Activated naive CD8-positive, alpha-beta T cell treated with anti-CD3 and anti-CD28 coated beads, Interleukin-2, amount 50 U/mL, for 16 hours (primary cell): ENCODE results near the gene SIPA1L3.

Source experiments
- DNase-seq: peaks from one replicate; pipeline ENCODE4 v3.0.0-alpha.2; 2020; ENCODE audit warnings: low read depth, low spot score

The SIPA1L3 gene

DNA sequence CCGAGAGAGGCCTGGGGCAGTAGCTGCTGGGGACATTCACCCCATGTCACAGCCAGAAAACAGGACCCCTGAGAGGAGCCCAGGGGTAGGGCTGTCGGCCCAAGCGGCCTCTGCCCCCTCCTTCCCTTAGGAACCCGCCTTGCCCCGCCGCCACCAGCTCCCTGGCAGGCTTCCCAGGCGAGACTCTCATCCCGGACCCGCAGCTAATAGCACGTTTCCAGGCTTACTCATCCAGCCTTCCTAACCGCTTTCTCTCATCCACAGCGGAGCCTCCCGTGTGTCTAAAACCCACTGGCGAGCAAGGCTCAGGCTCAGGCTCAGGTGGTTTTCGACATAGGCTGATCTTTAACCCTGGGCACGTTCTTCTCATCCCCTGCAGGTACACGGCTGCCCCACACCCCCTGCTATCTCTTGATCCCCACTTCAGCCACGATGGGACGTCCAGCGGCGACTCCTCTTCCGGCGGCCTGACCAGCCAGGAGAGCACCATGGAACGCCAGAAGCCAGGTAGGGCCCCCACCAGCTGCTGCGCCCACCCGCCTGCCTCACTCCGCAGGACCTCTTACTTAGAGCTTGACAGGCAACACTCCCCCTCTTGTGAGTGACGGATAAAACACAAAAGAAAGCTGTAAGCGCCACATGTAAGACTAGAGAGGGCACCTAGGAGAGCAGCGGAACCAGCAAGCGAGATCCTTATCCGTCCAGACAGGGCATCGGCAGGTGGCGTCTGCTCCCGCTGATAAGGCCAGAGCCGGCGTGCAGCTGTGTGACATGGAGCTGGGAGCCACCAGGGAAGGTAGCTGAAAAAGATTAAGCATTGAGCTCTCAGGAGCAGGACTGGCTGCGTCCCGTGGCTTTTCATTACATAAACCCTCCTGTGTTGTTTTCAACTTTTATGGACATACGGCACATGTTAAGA is 245.7 kb downstream of the SIPA1L3 start:
- DNase-seq: no peak

DNA sequence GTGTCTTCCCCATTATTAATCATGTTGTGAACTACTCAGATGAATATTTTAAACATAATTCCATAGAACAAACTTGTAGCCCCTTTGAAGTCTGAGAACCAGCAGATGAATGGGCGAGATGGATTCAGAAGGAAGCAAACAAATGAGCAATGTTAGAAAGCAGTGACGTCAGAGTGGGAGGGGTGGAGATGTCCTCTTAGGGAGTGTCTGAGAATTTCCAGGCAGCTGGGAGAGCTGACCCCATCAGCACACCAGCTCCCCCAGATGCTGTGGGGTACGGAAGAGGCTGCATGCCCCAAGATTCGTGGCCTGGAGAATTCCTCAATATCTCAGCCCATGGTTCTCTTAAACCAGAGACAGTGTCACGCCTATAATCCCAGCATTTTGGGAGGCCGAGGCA is 248.4 kb downstream of the SIPA1L3 start:
- DNase-seq: no peak

GRCh38 chr19:38158730-38159129 is 251.7 kb downstream of the SIPA1L3 start:
- no peak for DNase-seq

DNA sequence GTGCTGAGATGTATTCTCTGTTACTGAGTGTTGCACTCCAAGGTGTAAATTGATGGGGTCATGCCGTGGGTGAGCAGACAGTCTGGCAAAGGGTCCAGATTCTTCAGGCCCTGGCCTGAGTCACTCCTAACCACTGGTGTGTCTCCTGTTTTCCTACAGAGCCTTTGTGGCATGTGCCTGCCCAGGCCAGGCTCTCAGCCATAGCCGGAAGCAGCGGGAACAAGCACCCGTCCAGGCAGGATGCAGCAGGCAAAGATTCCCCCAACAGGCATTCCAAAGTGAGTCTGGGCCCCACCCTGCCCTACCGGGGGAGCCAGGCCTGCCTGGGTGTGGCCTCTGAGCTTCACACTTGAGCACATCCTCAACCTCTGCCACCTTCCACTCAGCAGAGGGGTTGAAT is 255.1 kb downstream of the SIPA1L3 start:
- no peak for DNase-seq

- DNase-seq: no peak
These were observed 255.6 kb downstream of the SIPA1L3 start for GRCh38 chr19:38162632-38163031.

DNA sequence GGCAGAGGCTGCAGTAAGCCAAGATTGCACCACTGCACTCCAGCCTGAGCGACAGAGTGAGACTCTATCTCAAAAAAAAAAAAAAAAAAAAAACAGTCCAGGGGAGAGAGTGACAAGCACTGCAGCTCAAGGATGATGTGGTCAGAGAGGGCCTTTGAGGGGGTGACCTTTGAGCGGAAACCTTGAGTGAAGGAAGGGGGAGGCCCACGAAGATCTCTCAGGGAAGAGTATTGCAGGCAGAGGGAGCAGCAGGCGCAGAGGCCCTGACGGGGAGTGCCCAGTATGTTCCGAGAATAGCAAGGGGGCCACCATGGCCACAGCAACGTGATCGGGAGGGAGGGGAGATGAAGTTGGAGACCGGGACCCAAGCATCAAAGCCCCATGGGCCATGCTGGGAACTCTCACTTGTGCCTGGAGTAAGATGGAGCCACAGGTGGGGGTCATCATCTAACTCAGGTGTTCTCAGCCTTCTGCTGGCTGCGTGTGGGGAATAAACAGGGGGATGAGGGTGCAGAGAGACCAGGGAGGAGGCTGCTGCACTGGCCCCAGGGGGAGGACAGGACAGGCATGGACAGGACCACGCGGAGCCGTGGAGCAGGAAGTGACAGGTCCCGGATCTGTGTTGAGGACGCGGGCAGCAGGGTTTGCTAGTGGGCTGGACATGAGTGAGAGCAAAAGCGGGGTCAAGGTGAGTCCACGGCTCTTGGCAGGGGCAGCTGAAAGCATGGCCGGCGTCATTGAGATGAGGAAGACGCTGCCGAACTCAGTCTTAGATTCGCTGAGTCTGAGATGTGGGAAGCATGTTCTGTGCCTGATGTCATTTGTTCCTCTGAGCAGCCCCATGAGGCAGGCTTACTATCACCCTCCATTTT is 256.6 kb downstream of the SIPA1L3 start:
- no peak for DNase-seq

- DNase-seq: no peak
These were observed 257.5 kb downstream of the SIPA1L3 start for GRCh38 chr19:38164526-38164925.

- no peak for DNase-seq
These were observed 258.3 kb downstream of the SIPA1L3 start for GRCh38 chr19:38165335-38165734.

GRCh38 chr19:38168637-38169036 is 261.6 kb downstream of the SIPA1L3 start:
- DNase-seq: no peak

GRCh38 chr19:38170334-38170733 is 263.3 kb downstream of the SIPA1L3 start:
- no peak for DNase-seq

DNA sequence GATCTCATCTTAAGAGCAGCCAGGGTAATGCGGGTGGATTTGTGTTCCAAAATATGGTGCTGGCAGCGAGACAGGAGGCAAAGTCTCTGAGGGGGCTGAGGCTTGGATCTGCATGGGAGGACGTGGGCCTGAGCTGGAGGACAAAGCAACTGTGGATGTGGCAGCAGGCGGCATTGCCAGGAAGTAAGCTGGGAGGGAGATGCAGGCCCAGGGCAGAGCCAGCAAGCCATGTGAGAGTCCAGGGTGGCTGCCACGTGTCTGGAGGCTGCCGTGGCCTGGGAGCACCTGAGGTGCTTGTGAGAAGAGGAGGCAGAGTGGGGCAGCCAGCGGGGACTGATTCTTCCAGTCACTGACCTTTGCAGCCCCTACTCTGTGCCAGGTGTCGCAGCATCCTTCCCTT is 265.0 kb downstream of the SIPA1L3 start:
- DNase-seq: no peak

DNA sequence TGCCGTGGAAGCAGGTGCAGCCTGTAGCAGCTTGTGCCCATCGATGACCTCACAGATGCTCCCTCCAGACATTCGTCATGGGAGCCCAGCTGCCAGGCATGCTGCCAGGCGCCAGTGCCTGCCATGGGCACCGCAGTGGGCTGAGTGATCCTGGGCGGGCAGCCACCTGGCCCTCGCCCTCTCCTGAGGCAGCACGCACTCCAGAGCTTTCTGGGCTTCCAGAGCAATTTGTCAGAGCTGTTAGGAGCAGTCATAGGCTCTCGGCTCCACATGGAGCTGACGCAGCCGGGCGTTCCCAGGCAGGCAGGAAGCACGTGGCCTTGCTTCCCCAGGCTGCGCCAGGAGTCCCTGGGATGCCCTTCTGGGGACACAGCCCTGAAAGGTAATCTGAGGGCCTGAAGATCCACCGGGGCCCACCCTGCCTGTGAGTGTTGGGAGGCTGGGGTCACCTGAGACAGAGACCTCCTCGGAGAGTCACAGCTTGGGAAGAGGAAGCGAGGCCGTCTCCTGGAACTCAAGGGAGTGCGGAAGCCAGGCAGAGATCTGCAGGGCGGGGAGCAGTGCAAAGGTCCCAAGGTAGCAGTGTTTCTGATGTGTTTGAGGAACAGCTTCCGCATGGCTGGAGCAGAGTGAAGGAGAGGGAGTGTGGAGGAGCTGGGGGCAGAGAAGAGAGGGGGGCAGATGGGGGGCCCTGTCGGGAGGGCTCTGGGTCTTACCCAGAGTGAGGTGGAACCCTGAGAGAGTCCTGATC is 266.5 kb downstream of the SIPA1L3 start:
- no peak for DNase-seq

DNA sequence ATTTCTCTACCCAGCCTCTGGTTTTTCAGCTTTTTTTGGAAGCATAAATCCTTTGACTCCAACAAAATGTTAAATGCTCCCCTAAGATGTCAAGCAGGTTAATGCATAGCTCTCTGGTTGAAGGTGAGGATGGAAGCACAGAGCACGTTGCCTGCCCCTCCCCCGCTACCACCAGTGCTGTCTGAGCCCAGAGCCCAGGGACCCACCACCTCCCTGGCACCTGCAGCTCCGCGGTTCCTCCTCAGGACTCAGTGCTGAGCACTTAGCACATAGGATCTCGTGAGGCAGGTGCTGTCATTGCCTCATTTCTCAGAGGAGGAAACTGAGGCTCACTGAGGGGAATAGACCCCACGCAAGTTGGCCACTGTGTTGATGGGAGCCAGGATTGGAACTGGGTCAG is 268.4 kb downstream of the SIPA1L3 start:
- no peak for DNase-seq

DNA sequence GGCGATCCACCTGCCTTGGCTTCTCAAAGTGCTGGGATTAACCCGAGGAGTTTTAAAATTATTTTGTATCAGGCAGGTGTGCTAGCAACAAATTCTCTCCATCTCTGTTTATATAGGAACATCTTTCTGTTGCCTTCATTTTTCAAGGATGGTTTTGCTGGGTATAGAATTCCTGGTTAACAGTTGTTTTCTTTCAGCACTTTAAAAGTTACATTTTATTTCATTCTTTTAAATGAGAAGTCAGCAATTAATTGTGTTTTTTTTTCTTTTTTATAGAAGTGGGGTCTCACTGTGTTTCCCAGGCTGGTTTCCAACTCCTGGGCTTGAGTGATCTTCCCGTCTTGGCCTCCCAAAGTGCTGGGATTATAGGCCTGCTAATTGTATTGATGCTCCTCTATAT is 273.1 kb downstream of the SIPA1L3 start:
- no peak for DNase-seq

DNA sequence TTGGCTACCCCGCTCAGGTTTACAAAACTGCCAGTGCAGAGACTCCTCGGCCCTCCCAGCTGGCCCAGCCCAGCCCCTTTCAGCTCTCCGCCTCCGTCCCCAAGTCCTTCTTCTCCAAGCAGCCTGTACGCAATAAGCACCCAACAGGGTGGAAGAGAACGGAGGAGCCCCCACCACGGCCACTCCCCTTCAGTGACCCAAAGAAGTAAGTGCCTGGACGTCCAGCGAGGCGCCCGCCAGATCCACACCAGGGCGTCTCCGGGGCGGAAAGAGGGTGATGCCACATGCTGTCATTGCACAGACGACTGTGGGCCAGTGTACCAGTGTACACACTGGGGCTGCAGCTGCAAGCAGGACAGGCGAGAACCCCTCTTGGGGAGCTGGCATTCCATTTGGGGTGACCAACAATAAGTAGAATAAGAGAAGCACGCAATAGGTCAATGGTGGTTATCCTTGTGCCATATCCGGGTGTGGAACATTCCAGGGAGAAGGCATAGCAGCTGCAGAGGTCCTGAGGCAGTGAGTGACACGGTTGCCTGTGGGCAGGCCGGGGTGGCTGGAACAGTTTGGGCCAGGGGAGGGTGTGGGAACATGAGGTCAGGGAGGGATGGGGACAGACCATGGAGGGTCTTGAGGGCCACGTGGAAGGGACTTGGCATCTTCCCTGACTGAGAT is 275.7 kb downstream of the SIPA1L3 start:
- DNase-seq: no peak

DNA sequence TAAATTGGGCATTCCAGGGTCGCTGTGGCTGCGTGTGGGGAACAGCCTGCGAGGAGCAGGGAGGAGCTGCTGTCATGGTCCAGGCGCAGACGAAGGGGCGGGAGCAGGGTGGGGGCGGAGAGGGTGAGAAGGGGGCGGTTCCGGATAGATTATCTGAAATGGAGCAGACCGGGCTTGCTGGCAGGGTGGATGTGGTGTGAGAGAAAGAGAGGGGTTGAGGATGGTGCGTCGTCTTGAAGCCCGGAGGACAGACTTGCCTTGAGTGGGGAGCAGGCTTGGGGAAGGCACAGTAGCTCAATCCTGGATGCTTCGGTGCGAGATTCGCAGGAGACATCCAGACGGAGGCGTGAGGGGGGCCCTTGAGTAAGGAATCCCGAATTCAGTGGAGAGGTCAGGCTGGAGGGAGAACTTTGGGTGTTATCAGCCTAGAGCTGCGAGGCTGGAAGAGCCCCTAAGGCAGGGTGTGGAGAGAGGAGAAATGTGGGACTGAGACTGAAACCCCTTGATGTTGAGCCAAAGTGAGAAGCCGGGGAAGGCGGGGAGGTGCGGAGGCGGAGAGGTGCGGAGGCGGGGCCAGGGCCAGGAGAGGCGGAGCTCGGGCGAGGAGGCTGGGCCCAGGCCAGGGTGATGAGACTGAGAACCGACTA is 276.4 kb downstream of the SIPA1L3 start:
- no peak for DNase-seq

GRCh38 chr19:38184815-38185214 is 277.8 kb downstream of the SIPA1L3 start:
- DNase-seq: no peak

GRCh38 chr19:38185562-38185961 is 278.6 kb downstream of the SIPA1L3 start:
- no peak for DNase-seq

- DNase-seq: no peak
These were observed 283.1 kb downstream of the SIPA1L3 start for GRCh38 chr19:38190061-38190460.

DNA sequence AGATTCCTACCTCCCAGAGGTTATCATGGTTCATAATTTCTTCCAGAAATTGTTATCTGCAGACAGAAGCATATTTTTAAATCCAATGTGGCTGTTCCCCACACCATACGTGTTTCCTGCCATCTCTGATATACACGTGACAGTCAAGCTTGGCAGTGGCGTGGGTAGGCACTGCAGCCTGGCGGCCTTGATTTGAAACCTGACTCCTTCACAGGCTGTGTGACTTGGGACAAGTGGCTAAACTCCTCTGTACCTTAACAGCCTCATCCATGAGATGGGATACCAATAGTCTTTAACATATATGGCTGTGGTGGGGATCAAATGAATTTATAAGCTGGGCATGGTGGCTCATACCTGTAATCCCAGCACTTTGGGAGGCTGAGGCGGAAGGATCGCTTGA is 283.8 kb downstream of the SIPA1L3 start:
- no peak for DNase-seq

DNA sequence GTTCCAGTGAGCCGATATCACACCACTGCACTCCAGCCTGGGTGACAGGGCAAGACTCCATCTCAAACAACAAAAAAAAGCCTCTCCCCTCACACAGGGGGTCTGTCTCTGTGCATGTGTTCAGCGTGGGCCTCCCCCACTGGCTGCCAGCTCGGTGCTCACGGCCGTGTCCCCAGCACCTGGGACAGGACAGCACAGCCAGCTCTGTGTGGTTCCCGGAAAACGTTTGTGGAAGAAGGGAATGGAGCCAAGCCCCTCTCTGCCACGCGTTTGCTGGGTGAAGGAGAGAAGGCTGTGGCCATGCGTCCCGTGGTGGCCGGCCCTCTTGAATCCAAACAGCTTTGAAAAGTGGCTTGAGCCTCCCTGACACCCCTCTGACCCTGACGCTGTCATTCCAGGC is 284.7 kb downstream of the SIPA1L3 start:
- DNase-seq: no peak
